Measurements from ENCODE around the gene CLN6.
"Not testable (repeated sequence)": the region's sequence is repeated elsewhere in the genome, so short reads cannot be mapped to it uniquely, and the experiment has no call there.

The CLN6 gene

DNA sequence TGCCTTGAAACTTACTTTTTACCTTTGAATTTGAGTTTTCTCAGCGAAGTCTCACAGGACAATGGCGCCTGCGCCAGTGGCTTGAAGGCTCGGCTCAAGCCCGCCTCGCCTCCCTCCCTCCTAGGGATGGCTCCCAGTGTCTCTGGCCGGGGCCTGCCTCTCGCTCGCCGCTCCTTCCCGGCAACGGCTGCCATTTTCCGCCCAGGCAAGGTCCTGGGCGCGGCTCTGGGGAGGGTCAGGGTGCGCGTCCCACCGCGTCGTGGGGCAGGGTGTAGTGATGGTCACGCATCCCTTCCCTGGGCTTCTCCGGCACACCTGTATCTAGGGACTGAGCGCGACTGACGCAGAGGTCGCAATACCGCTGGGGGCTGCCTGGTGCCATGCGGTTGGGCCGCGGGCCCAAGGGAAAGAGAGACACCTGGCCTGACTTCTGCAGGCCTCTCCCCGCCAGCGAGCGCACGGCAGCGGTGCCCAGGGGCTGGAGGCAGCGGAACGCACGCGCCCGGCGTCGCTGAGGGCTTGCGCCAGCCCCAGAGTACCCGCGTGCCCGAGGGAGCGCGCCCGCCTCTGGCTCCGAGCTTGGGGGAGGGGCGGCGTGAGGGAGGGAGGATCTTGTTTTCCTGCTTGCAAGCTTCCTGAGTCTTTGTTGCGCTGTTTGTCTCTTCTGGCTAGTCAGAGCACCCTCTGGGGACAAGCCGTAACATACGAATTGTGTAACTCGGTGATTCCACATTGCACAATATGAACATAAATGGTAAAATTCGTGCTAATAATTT is 27.3 kb upstream of the CLN6 start:
- DNase-seq (ENCODE audit: low read depth) = peak; percentile 55

DNA sequence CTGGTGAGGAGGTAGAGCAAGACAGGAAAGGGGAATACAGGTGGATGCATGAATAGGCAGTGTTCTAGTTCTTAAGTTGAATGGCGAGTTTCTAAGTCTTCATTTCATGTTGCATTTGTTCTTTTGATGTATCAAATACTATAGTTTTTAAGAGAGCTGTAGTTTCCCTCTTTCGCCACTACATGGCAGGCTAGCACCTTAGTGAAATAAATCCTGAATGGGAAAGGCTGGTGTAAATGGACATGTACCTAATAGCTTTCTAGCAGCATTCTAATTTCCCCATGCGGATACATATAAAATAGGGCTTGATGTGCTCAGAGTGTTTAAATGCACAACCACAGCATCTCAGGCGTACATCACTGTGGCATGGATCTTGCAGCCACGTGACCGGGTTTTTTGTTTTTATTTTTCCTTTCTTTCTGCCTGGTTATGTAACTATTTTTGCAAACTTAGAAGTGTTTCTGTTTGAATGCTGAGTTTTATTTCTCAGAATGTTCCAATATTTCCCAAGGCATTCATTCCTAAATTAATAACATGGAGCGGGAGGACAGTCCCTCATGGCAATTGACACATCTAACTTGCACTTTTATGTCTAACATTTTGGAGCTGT is 23.5 kb upstream of the CLN6 start:
- DNase-seq (ENCODE audit: low read depth) = no peak

DNA sequence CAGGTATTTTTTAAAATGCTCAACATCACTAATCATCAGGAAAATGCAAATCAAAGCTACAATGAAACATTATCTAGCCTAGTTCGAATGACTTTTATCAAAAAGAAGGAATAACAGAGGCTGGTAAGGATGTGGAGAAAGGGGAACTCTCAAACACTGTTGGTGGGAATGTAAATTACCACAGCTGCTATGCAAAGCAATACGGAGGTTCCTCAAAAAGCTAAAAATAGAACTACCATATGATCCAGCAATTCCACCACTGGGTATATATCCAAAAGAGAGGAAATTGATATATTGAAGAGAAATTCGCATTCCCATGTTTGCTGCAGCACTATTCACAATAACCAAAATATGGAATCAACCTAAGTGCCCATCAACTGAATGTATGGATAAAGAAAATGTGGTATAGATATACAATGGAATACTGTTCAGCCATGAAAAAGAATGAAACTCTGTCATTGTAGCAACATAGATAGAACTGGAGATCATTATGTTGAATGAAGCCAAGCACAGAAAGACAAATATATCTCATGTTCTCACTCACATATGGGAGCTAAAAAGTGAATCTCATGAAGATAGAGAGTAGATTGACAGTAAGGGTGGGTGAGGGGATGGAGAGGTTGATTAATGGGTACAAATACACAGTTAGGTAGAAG is 19.7 kb upstream of the CLN6 start:
- no peak for DNase-seq (ENCODE audit: low read depth)

DNA sequence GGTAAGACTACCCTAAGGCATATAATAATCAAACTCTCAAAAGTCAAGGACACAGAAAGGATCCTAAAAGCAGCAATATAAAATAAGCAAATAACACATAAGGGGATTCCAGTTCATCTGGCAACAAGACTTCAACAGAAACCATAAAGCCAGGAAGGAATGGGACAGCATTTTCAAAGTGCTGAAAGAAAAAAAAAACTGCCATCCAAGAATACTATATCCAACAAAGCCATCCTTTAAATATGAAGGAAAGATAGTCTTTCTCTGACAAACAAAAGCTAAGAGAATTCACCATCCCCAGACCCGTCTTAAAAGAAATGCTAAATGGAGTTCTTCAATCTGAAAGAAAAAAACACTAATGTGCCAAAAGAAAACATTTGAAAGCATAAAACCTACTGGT is 14.7 kb upstream of the CLN6 start:
- no peak for DNase-seq (ENCODE audit: low read depth)

DNA sequence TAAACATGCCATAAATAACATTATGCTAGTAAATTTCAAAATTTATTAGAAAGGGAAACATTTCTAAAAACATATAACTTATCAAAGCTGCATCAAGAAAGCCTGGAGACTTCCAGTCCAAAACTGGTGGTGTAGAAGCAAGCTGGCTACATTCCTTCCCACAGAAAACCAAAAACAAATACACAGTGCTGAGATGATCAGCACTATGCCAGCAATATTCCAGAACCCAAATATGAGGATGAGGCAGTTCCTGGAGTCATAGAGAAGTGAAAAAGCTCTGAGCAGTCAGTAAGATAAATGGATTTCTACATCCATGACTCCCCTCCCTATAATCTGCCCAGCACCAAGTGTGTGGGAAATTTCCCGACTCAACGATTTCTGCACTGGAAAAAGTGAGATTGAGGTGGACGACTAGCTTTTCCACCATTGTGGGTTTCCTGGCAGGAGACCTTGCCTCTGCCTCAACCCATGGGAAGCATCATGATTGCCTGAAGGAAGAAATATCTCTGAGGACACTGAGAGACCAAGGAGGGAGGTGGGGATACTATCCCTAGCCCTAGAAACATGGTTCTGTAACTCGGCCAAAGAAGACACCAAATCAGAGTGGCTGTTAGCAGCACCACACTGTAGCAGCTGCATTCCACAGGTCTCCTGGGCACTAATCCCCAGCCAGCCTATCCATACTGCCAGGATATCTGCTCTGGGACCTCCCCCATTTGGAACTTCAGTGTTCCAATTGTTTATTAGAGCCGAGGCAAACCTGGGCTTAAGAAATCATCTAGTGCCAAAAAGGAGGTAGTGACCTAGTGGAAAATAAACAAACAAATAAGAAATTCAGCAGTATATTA is 11.8 kb upstream of the CLN6 start:
- no peak for DNase-seq (ENCODE audit: low read depth)

DNA sequence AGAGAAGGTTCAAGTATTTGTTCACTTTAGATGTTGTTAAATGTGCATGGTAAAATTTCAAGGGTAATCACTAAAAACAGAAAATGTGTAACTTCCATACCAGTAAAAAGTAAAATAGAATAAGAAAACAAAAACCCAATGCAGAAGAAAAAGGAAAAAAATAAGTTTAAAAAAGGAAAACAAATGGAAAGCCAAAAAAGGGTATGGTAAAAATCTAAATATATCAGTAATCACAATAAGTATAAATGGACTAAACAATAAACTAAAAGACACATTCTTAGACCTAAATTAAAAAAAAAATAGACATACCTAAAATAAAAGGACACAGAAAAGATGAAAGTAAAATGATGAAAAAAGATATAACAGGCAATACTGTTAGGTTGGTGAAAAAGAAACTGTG is 9.5 kb upstream of the CLN6 start:
- no peak for DNase-seq (ENCODE audit: low read depth)

DNA sequence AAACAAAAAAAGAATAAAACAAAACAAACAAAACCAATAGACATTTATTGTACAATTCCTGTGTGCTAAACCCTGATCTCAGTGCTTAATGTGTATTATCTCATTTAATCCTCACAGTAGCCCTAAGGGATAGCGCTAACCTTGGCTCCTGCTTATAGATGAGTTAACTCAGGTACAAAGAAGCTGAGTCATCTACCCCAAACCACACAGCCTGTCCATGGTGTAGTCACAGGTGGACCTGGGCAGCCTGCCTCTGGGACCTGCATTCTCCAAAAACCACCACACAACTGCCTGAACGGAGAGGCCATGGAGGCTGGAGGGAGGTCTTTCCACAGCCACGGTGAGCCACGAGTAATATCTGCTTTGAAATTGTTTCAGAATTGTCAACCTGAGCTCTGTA is 5.5 kb upstream of the CLN6 start:
- DNase-seq (ENCODE audit: low read depth) = no peak

DNA sequence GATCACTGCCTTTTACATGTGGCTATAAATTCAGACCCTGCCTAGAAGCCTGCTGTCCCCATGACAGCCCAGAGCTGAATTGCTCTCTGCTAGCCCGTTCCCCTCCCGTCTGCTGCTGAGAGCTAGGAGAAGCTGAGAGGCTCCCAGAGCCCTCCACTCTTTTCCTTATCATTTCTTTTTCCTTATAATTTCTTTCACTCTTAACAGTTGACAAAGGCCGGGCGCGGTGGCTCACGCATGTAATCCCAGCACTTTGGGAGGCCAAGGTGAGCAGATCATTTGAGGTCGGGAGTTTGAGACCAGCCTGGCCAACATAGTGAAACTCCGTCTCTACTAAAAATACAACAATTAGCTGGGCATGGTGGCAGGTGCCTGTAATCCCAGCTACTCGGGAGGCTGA is 5.0 kb upstream of the CLN6 start:
- not testable (repeated sequence) for DNase-seq (ENCODE audit: low read depth)

DNA sequence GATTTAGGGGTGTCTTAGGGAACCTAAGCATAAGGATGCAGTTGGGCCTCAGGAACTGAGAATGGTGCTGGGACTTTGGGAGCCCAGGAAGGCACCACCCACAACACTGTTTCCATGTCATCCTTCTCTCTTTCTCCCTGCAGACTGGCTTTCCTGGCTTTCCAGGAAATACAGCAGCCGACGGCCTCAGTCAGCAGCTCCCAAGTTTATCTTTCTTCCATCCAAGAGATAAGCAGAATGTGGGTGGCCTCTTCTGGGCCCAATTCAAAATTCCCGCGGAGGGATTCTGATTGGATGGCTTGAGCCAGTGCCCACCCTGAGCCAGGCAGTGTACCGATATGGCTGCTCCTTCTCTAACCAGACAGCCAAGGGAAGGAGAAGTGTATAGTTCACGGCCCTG is 4.5 kb upstream of the CLN6 start:
- DNase-seq (ENCODE audit: low read depth) = no peak

DNA sequence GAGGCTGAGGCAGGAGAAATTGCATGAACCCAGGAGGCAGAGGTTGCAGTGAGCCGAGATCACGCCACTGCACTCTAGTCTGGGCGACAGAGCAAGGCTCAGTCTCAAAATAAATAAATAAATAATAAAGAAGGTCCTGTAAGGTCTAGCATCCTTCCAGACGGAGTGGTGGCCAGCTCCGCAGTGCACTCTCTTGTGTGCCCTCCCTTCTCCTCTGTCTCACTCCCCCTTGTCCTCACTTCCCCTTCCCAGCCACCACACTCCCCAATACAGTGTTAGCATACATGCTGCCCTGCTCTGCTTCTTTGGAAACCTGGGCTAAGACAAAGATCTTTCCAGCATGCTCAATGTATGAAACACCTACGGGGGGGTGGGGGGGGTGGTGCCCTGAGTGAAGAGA is 3.4 kb upstream of the CLN6 start:
- no peak for DNase-seq (ENCODE audit: low read depth)

DNA sequence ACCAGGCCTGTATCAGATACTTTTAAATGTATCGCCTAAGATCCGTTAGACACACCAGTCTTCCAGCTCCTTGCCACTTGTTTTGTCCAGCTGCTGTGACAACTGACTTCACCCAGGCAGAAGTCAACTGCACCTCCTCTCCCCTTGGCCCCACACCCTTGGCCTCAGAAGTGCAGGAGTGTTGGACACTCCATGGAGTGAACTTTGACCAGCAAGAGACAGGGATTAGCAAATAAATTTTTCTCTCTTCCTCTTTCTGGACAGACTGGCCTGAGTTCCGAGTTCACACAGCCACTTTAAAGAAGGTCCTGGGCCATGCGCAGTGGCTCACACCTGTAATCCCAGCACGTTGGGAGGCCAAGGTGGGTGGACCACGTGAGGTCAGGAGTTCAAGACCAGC is 2.9 kb upstream of the CLN6 start:
- DNase-seq (ENCODE audit: low read depth) = no peak

DNA sequence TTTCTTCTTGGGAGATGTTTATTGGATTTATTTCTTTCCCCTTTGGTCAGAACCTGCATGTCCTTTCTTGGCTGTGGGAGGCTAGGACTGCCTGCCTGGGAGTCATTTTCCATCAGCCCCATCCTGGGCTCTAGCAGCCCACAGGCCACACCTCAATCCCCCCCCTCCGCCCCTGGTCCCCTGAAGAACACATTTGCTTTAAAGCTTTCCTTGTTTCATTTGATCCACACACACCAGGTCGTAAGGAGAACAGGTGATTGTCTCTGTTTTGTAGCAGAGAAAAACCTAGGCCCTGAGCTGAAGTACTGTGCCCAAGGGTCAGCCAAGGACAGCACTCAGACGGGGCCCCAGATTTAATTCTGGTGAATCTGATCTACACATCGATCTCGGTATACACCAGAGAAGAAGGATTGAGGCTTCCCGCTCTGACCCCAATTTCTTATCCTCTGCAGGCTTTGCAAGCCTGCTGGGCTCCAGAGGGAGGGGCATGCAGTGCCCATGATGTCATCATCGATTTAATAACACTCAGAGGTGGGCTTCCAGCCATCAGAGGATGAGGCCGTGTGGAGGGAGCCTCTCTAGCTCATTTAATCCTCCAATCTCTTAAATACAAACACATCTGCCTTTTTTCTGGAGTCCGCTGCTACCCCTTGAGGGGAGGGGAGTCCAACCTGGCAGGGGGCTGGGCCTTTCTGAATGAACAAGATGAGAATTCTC is 1.7 kb upstream of the CLN6 start:
- DNase-seq (ENCODE audit: low read depth) = no peak

DNA sequence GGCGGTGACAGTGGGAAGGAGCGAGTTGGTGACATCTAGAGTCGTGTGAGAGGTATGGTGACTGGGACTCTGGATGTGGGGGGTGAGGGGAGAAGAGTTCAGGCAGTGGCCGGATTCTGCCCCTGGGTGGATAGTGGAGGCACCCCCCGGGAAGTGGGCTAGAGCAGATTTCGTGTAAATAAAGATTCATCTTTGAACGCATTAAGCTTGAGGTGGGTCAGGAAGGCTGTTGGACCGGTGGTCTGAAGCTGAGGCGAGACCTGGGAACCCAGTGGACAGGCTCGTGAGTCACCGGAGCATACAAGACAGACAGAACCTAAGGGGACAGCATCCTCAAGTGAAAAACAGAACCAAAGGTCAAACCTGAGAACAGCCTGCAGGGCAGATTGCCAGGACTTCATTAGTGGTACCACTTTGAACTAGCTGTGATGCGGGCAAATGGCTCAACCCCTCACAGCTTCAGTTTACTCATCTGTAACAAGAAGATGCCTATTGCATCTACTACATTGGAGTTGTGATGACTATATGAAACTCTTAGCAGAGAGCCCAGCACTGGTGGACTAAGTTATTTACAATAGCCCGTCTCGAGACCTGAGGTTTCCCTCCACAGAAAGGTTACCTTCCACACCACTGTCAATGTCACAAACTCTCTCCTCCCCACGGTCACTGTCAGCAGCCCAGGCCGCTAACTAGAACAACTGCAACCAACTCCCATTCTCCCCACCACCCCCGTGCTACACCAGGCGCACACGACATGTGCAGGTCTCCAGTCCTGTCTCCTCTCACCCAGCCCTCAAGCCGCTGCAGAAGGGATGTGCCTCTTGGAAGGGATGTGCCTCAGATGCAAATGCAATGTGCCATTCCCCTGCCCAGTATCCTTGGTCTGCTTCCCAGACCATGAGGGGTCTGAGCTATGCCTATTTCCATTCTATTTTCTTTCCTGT is 901 bp upstream of the CLN6 start:
- no peak for DNase-seq (ENCODE audit: low read depth)

DNA sequence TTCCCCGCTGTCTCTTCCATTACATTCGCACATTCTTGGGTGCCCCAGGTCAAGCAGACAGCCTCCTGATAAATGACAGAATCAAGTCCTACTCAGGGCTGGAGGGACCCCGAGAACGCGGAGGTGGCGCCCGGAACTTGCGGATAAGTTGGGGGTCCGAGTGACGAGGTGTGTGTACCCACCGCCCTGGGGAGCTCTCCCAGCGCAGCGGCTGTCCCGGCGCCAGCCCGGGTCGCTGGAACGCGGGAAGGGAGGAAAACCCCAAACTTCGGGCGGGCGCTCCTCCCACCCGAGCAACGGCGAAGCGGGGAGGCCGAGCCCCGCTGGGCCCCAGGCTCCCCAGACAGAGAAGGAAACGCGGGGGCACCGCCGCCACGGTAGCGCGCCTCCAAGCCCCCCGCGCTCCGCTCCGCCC is 550 bp downstream of the CLN6 start:
- no peak for DNase-seq (ENCODE audit: low read depth)

DNA sequence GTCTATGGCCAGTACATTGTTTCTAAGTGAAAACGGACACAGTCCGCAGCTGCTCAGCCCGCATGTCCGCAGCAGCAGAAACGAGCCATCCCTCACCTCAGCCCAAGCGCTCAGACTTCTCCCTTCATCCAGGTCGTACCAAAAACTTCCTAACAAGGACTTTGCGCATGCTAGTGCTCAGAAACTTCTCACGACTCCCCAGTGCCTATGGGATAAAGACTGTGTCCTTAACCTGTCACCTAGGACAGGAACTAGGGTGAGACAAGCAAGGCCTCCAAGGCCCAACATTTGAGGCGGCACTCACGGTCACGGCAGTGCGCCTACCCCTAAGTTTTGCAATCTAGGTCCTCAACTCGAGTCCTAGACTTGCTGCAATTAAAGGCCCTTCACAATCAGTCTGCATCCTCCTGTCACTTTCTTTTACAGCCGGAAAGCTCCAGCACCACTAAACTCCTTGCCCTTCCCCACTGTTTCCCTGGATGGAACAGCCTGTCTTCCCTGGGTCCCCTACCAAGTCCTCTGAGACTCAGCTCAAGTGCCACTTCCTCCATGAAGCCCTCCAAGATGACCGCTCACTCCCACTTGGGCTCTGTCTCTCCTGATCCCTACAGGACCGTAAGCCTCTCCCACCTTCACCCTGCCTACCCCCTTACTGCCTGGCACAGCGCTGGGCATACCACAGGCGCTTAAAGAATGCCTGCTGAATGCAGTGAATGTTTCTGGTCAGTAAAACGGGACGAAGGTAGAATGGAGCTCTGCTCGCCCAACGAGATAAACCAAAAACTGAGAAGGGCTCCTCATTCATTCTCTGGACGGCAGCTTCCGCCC is 1.2 kb downstream of the CLN6 start:
- no peak for DNase-seq (ENCODE audit: low read depth)

DNA sequence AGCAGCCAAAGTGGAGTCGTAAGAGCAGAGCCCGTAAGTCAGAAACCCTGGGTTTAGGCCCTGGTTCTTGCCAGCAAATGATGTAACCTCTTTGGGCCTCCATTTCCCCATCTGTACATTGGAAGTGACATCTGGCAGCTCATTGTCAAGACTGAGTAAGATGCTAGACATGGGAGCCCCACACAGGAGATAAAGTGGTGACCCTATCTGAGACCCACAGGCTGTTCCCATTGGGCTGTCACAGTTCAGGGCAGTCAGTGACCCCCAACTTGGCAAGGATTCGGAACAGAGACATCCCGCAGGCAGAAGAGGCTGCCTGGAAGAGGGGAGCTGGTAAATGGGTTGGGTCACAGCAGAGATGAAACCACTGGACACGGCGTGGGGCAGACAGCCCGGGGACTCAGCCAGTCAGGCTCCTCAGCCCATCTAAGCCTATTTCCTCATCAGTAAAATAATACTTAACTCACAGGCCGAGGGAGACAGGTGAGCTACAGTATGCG is 1.8 kb downstream of the CLN6 start:
- DNase-seq (ENCODE audit: low read depth) = no peak

DNA sequence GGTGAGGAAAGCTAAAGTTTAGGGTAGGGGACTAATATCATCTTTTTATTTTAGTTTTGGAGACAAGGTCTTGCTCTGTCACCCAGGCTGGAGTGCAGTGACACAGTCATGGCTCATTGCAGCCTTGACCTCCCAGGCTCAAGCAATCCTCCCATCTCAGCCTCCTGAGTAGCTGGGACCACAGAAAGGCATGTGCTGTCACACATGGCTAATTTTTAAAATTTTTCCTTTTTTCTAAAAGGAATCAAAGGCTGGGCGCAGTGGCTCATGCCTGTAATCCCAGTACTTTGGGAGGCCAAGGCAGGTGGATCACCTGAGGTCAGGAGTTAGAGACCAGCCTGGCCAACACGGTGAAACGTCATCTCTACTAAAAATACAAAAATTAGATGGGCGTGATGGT is 4.1 kb downstream of the CLN6 start:
- DNase-seq (ENCODE audit: low read depth) = not testable (repeated sequence)

DNA sequence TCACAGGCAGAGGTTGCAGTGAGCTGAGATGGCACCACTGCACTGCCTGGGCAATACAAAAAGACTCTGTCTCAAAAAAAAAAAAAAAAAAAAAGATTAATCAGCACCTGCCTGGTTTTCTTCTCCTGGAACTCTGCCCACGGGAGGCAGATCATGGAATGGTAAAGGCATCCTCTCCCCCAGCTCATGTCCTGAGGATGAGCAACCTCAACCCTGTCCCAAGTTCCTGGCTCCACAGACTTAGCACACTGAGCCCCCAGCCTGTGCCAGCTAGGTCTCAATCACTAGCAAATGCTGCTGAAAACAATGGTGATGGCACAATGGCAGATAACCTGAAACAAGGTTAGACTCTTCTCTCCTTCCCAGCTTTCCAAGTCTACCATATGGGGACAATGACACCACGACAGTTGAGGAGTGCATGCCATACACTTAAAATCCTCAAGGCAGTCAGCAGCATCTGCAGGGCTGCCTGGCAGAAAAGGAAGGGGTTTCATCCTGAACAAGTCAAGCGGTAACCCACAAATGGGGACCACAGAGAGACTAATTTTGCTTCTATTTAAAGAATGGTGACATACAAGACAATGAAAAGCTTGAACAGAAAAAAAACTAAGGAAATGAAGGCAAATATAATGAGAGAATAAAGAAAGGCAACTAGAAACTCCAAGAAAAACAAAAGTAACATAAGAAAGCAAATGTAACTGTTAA is 4.8 kb downstream of the CLN6 start:
- DNase-seq (ENCODE audit: low read depth) = no peak

DNA sequence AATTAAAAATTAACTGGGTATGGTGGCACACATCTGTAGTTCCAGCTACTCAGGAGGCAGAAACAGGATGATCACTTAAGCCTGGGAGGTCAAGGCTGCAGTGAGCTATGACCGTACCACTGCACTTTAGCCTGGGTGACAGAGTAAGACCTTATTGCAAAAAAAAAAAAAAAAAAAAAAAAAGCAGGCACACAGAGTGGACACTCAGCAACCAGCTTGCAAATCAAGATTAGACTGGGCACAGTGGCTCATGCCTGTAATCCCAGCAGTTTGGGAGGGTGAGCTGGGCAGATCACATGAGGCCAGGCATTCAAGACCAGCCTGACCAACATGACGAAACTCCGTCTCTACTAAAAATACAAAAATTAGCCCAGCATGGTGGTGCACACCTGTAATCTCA is 5.4 kb downstream of the CLN6 start:
- no peak for DNase-seq (ENCODE audit: low read depth)
